OCI-LY7 (cell line): Measurements from ENCODE around the gene STMP1. TPM values are rescaled to one million over a fixed set of nuclear protein-coding genes. Genes with fewer than 3 reads are reported as not detected.

Experiments used
- BruUV-seq: library from RNA; stranded (reverse); fragments of 400-500 nt; replicated peaks from 2 replicates; lab custom pipeline; 2021; lab: Mats Ljungman, UMichigan
- CTCF ChIA-PET: fragments of 300-600 bp; sonication (Branson Sonifier 250); formaldehyde crosslinking; loops from one replicate; lab custom pipeline; 2022; ENCODE audit warnings: antibody characterized with exemption; ENCODE audit not compliant: unreplicated experiment; lab: Charles Lee
- POLR2A ChIA-PET: fragments of 300-600 bp; sonication (Branson Sonifier 250); formaldehyde crosslinking; loops from one replicate; lab custom pipeline; 2022; ENCODE audit warnings: antibody characterized with exemption; lab: Charles Lee
- DNase-seq: peaks from one replicate; pipeline ENCODE4 v3.0.0-alpha.2; 2015; ENCODE audit warnings: low spot score
- H2AFZ ChIP-seq: fragments of 200-600 bp; sonication (generic), shearing (Covaris generic); 2 replicates; pipeline ENCODE4 v1.6.1; 2014; ENCODE audit warnings: mild to moderate bottlenecking, antibody characterized with exemption, low read length, moderate library complexity
- H3K27ac ChIP-seq: fragments of 200-600 bp; sonication (generic); 2 replicates; pipeline ENCODE4 v1.5.1; 2014; ENCODE audit warnings: mixed run types, low read depth, mild to moderate bottlenecking, moderate library complexity, low read length, inconsistent platforms; ENCODE audit not compliant: poor library complexity, severe bottlenecking
- H3K36me3 ChIP-seq: fragments of 200-600 bp; sonication (generic); 2 replicates; pipeline ENCODE4 v1.6.1; 2014; ENCODE audit warnings: mild to moderate bottlenecking, antibody characterized with exemption, low read length, moderate library complexity, mixed read lengths; ENCODE audit not compliant: insufficient read depth
- H3K4me1 ChIP-seq: fragments of 200-600 bp; sonication (generic); 2 replicates; pipeline ENCODE4 v1.5.1; 2014; ENCODE audit warnings: mild to moderate bottlenecking, low read length; ENCODE audit not compliant: insufficient read depth, poor library complexity, severe bottlenecking
- H3K4me2 ChIP-seq: fragments of 200-600 bp; sonication (generic); 2 replicates; pipeline ENCODE4 v1.6.1; 2014; ENCODE audit warnings: mild to moderate bottlenecking, low read length
- H3K4me3 ChIP-seq: fragments of 200-600 bp; sonication (generic); 2 replicates; pipeline ENCODE4 v1.5.1; 2014; ENCODE audit warnings: mild to moderate bottlenecking, low read depth, low read length; ENCODE audit not compliant: poor library complexity, severe bottlenecking
- H3K79me2 ChIP-seq: fragments of 200-600 bp; sonication (generic); 2 replicates; pipeline ENCODE4 v1.6.1; 2016; ENCODE audit warnings: low read depth, mild to moderate bottlenecking, low read length, moderate library complexity, mixed read lengths; ENCODE audit not compliant: insufficient read depth
- H3K9me2 ChIP-seq: fragments of 200-600 bp; sonication (generic); 2 replicates; pipeline ENCODE4 v1.6.1; 2016; ENCODE audit warnings: mild to moderate bottlenecking, low read length, mixed read lengths; ENCODE audit not compliant: insufficient read depth
- H3K9me3 ChIP-seq: fragments of 200-600 bp; sonication (generic); 2 replicates; pipeline ENCODE4 v1.6.1; 2014; ENCODE audit warnings: mild to moderate bottlenecking, mixed run types, low read length, mixed read lengths
- H4K20me1 ChIP-seq: fragments of 200-600 bp; sonication (generic); 2 replicates; pipeline ENCODE4 v1.6.1; 2014; ENCODE audit warnings: mild to moderate bottlenecking, antibody characterized with exemption, low read length, moderate library complexity, mixed read lengths; ENCODE audit not compliant: insufficient read depth
- CTCF ChIP-seq: fragments of 200-600 bp; sonication (generic); conservative IDR thresholded peaks from 2 replicates; pipeline ENCODE4 v1.5.1; 2014; ENCODE audit warnings: mild to moderate bottlenecking, antibody characterized with exemption, low read length, moderate library complexity, mixed read lengths
- EZH2phosphoT487 ChIP-seq: fragments of 200-600 bp; sonication (generic); IDR thresholded peaks from 2 replicates; pipeline ENCODE4 v1.6.1; 2018; ENCODE audit warnings: low read depth, borderline replicate concordance, mild to moderate bottlenecking, mixed run types, antibody characterized with exemption, low read length, moderate library complexity, mixed read lengths
- intact Hi-C: fragments of 100-400 bp; cut with micrococcal nuclease; formaldehyde crosslinking; loops from one replicate; pipeline ENCODE4 v1.10.0; 2022; ENCODE audit not compliant: unreplicated experiment
- total RNA-seq, 2 experiments: library from RNA; depleted of rRNA in 1 of 2; stranded (reverse); fragments of >200 nt in 1 of 2; shearing (Covaris generic) in 1 of 2; gene quantifications; 2 replicates each; pipeline ENCODE4 v1.2.3, GENCODE V29; 2014 to 2022

The STMP1 gene
- total RNA-seq, 2 experiments from 2014 or later: 7.4 to 24.4 TPM

GRCh38 chr7:135664046-135664589 is 1.8 kb downstream of the STMP1 start:
- Histone ChIP-seq H3K27ac (no peak overlapping the region), H4K20me1 (no peaks in the 10 kb centered on the region), H3K36me3 (peaks cover 14% of the 10 kb centered on the region), H3K79me2 (peaks cover 17% of the 10 kb centered on the region; the same call in 1 of the 2 replicates), H2AFZ (no peak overlapping the region), H3K4me1 (peaks cover 19% of the 10 kb centered on the region), H3K9me2 (no peaks in the 10 kb centered on the region), H3K4me3 (no peak overlapping the region), H3K9me3 (peaks cover 9% of the 10 kb centered on the region), H3K4me2 (peak overlapping the region; percentile 96; the same call in 1 of the 2 replicates)
- BruUV-seq: no TSS peak
- no peak for DNase-seq
- POLR2A ChIA-PET: interaction anchor here (0.6 to 1.0 kb wide), 9 partner anchors 11 to 662 kb away, joined by 3 to 15 read pairs (median 4); no protein-coding TSS in a partner anchor
- intact Hi-C loops: loop anchor here (5.0 to 10.0 kb wide), 4 partner anchors 152 to 679 kb away; partner anchors contain the start of genes AGBL3 and CNOT4
- no peak for TF ChIP-seq CTCF
- CTCF ChIA-PET: no interaction called here

GRCh38 chr7:135665042-135665441 is 2.7 kb downstream of the STMP1 start:
- no peaks in the 10 kb centered on the region for H3K9me2 ChIP-seq
- H2AFZ ChIP-seq: no peak overlapping the region
- ChIA-PET CTCF (no interaction called here), POLR2A (interaction anchor here (0.6 to 0.8 kb wide), 3 partner anchors 9 to 317 kb away, joined by 3 to 6 read pairs (median 3); no protein-coding TSS in a partner anchor)
- peak overlapping the region; percentile 17 for H3K4me2 ChIP-seq
- H3K79me2 ChIP-seq: peaks cover 17% of the 10 kb centered on the region; the same call in 1 of the 2 replicates
- H3K27ac ChIP-seq: no peak overlapping the region
- H3K4me1 ChIP-seq: peaks cover 19% of the 10 kb centered on the region
- no peak for DNase-seq
- BruUV-seq: no TSS peak
- peaks cover 16% of the 10 kb centered on the region for H3K9me3 ChIP-seq
- no peak for TF ChIP-seq CTCF
- no peak for TF ChIP-seq EZH2phosphoT487
- intact Hi-C loops: loop anchor here (10.0 kb wide), 1 partner anchor 680 kb away; the partner anchor contains the start of gene AGBL3
- H4K20me1 ChIP-seq: no peaks in the 10 kb centered on the region
- H3K4me3 ChIP-seq: no peak overlapping the region
- H3K36me3 ChIP-seq: peaks cover 21% of the 10 kb centered on the region

- intact Hi-C loops: loop anchor here (10.0 kb wide), 1 partner anchor 681 kb away; the partner anchor contains the start of gene AGBL3
- BruUV-seq: no TSS peak
- no peak overlapping the region for H3K4me2 ChIP-seq
- H3K4me1 ChIP-seq: peaks cover 19% of the 10 kb centered on the region
- no peaks in the 10 kb centered on the region for H3K9me2 ChIP-seq
- H2AFZ ChIP-seq: no peak overlapping the region
- H3K36me3 ChIP-seq: peaks cover 25% of the 10 kb centered on the region
- H4K20me1 ChIP-seq: no peaks in the 10 kb centered on the region
- H3K27ac ChIP-seq: no peak overlapping the region
- H3K9me3 ChIP-seq: peaks cover 16% of the 10 kb centered on the region
- DNase-seq: no peak
- POLR2A ChIA-PET: interaction anchor here (0.7 kb wide), 2 partner anchors 55 to 1621 kb away, joined by 3 read pairs; no protein-coding TSS in a partner anchor
- peaks cover 17% of the 10 kb centered on the region; the same call in 1 of the 2 replicates for H3K79me2 ChIP-seq
- CTCF ChIA-PET: no interaction called here
- H3K4me3 ChIP-seq: no peak overlapping the region
- no peak for TF ChIP-seq EZH2phosphoT487
- no peak for TF ChIP-seq CTCF
Measured at GRCh38 chr7:135666156-135666555, 3.8 kb downstream of the STMP1 start.
